Gastrocnemius medialis (tissue), 4 donors: ENCODE data around the gene WDR33. TPM values are rescaled to one million over a fixed set of nuclear protein-coding genes. Genes with fewer than 3 reads are reported as not detected.
A peak's percentile ranks its signal among the peaks of the same experiment; 100 is the strongest.

Experiments used
- ATAC-seq, 2 donors: fragments of 150-250 bp; one replicate each; pipeline ENCODE4 v1.9.1; 2016
- DNase-seq, 2 donors: peaks; one replicate each; pipeline ENCODE4 v3.0.0-alpha.2; 2019
- H3K27ac ChIP-seq, 4 donors: fragments of 200-600 bp; sonication (generic); 1 replicate in 1 of 4; 2 replicates in 3 of 4; pipeline ENCODE4 v1.5.1; 2016 to 2018; ENCODE audit warnings: mild to moderate bottlenecking in 2 of 4, moderate library complexity in 1 of 4
- H3K27me3 ChIP-seq, 3 donors: fragments of 200-600 bp; sonication (generic) in 2 of 3; 1 replicate in 1 of 3; 2 replicates in 2 of 3; pipeline versions ENCODE4 v1.5.1 to v1.6.0; 2016 to 2019; ENCODE audit warnings: mild to moderate bottlenecking in 1 of 3, moderate library complexity in 1 of 3
- H3K36me3 ChIP-seq, 2 donors: fragments of 200-600 bp; sonication (generic) in 1 of 2; one replicate each; pipeline ENCODE4 v1.5.1; 2017 to 2018
- H3K4me1 ChIP-seq, 2 donors: fragments of 200-600 bp; sonication (generic) in 1 of 2; one replicate each; pipeline ENCODE4 v1.5.1; 2016 to 2017; ENCODE audit warnings: mild to moderate bottlenecking in 2 of 2
- H3K4me3 ChIP-seq, 4 donors: fragments of 200-600 bp; sonication (generic) in 3 of 4; 1 replicate in 1 of 4; 2 replicates in 3 of 4; pipeline ENCODE4 v1.5.1; 2016 to 2019; ENCODE audit warnings: mild to moderate bottlenecking in 2 of 4
- H3K9me3 ChIP-seq, 3 donors: fragments of 200-600 bp; sonication (generic) in 2 of 3; 1 replicate in 1 of 3; 2 replicates in 2 of 3; pipeline ENCODE4 v1.5.1; 2016 to 2019
- POLR2A ChIP-seq, 2 donors: fragments of 450-650 bp; IDR thresholded peaks; one replicate each; pipeline ENCODE4 v1.6.1; 2017; ENCODE audit warnings: antibody characterized with exemption in 2 of 2, mild to moderate bottlenecking in 2 of 2, moderate library complexity in 2 of 2
- in situ Hi-C, 4 donors: fragments of 200-750 bp; cut with MboI; loops; one replicate each; pipeline versions ENCODE4 v1.15.0 to v1.8.0; 2017; ENCODE audit warnings: low sequenced_read_pairs in 4 of 4
- intact Hi-C: fragments of 100-400 bp; cut with DNase I; formaldehyde crosslinking; loops from one replicate; pipeline ENCODE4 v1.15.1; 2023; ENCODE audit warnings: low total_unique reads
- total RNA-seq, 4 donors: library from RNA; depleted of rRNA; stranded (reverse); fragments of >200 nt; gene quantifications; one replicate each; pipeline versions ENCODE4 v1.1.0 to v1.2.3, GENCODE V29; 2016
- TF ChIP-seq, protein P1 (sequence below), 5 experiments: fragments of 450-650 bp in 3 of 5; fragments of 200-600 bp in 2 of 5; sonication (generic) in 2 of 5; IDR thresholded peaks in 4 of 5; conservative IDR thresholded peaks in 1 of 5; 1 replicate in 4 of 5; 2 replicates in 1 of 5; pipeline ENCODE4 v1.5.1; 2016 to 2019; ENCODE audit warnings: antibody characterized with exemption in 5 of 5, mild to moderate bottlenecking in 3 of 5, moderate library complexity in 3 of 5

WDR33 gene
- total RNA-seq, 4 donors from 2014 or later, result 13.6 to 31.4 (median 20.6) TPM

- no peak for ATAC-seq
- peak overlapping the region in 3 of 4 donors; percentile 24 to 40 (median 35) for H3K4me3 ChIP-seq
- intact Hi-C loops, result no loop called here
These were observed 77.7 kb downstream of the WDR33 start for GRCh38 chr2:127733113-127733815.

GRCh38 chr2:127726158-127726880, 84.7 kb downstream of the WDR33 start:
- Histone ChIP-seq H3K4me1 (peaks cover 24 to 27% of the 10 kb centered on the region in 2 donors), H3K4me3 (no peak overlapping the region), H3K36me3 (peaks cover 0 to 24% of the 10 kb centered on the region in 2 donors), H3K27me3 (no peaks in the 10 kb centered on the region), H3K27ac (no peak overlapping the region), H3K9me3 (no peaks in the 10 kb centered on the region)
- TF ChIP-seq, protein P1, sequence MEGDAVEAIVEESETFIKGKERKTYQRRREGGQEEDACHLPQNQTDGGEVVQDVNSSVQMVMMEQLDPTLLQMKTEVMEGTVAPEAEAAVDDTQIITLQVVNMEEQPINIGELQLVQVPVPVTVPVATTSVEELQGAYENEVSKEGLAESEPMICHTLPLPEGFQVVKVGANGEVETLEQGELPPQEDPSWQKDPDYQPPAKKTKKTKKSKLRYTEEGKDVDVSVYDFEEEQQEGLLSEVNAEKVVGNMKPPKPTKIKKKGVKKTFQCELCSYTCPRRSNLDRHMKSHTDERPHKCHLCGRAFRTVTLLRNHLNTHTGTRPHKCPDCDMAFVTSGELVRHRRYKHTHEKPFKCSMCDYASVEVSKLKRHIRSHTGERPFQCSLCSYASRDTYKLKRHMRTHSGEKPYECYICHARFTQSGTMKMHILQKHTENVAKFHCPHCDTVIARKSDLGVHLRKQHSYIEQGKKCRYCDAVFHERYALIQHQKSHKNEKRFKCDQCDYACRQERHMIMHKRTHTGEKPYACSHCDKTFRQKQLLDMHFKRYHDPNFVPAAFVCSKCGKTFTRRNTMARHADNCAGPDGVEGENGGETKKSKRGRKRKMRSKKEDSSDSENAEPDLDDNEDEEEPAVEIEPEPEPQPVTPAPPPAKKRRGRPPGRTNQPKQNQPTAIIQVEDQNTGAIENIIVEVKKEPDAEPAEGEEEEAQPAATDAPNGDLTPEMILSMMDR (IDR thresholded peaks at IDR 0.05 in 4 of 5, conservative IDR thresholded peaks at IDR 0.05 in 1 of 5), result no peak
- no peak for TF ChIP-seq POLR2A (IDR thresholded peaks at IDR 0.05)
- in situ Hi-C loops (no loop called here), intact Hi-C loops (no loop called here)
- no peak for DNase-seq
- ATAC-seq, result no peak

More at GRCh38 chr2:127733113-127733815, 77.7 kb downstream of the WDR33 start:
- TF ChIP-seq, protein P1 (IDR thresholded peaks at IDR 0.05 in 4 of 5, conservative IDR thresholded peaks at IDR 0.05 in 1 of 5), result no peak
- TF ChIP-seq POLR2A (IDR thresholded peaks at IDR 0.05), result no peak
- no peaks in the 10 kb centered on the region for H3K9me3 ChIP-seq
- DNase-seq, result no peak
- H3K27me3 ChIP-seq, result no peaks in the 10 kb centered on the region
- H3K4me1 ChIP-seq, result peaks cover 29 to 31% of the 10 kb centered on the region in 2 donors
- H3K27ac ChIP-seq, result peak overlapping the region; percentile 68 to 73 (median 70)
- in situ Hi-C loops, result no loop called here
- no peaks in the 10 kb centered on the region for H3K36me3 ChIP-seq

DNA sequence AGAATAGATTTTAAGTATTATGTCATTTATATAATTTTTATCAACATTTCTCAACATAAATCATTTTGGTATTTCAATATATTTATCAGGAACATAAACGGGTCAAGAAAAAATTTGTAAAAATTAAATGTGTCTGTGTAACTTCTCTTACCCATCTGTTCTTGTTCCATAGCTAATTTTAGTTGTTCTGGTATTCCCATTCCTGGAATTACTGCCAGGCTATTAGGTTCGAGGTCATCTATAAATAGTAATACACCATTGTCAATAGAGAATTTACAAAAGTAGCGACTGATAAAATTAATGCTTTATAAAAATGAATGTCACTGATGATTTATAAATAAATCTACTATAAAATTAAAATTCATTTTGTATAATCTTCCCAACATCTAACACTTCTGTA, 88.2 kb downstream of the WDR33 start:
- DNase-seq (no peak), ATAC-seq (peak; percentile 67 to 71)
- Histone ChIP-seq H3K9me3 (no peaks in the 10 kb centered on the region), H3K27me3 (no peaks in the 10 kb centered on the region), H3K4me1 (peaks cover 27 to 28% of the 10 kb centered on the region in 2 donors), H3K4me3 (no peak overlapping the region), H3K36me3 (peaks cover 0 to 54% of the 10 kb centered on the region in 2 donors), H3K27ac (peak overlapping the region; percentile 30 to 48 (median 38))
- TF ChIP-seq, protein P1 (IDR thresholded peaks at IDR 0.05 in 4 of 5, conservative IDR thresholded peaks at IDR 0.05 in 1 of 5), result no peak
- TF ChIP-seq POLR2A (IDR thresholded peaks at IDR 0.05), result no peak
- intact Hi-C loops, result no loop called here
- in situ Hi-C loops, result no loop called here

DNA sequence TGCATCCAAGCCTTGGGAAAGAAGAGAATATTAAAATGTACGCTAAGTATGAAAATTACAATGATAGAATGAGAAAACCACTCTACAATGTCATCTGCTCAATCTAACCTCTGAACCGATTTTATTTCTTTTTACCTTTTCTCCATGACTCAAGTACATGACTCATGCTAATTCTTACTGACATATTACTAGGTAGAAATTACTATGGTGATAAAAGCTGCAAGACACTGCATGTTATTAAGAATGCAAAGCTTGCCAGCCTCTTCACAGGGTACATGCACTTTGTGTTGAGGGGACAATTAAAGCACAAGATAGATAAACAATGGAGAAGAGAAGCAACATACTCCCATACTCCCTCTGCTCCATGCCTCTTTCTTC, 89.0 kb downstream of the WDR33 start:
- Histone ChIP-seq H3K4me3 (no peak overlapping the region), H3K9me3 (no peaks in the 10 kb centered on the region), H3K36me3 (peaks cover 0 to 56% of the 10 kb centered on the region in 2 donors), H3K27ac (peak overlapping the region in 2 of 4 donors; percentile 5 to 48), H3K4me1 (peaks cover 27 to 32% of the 10 kb centered on the region in 2 donors), H3K27me3 (no peaks in the 10 kb centered on the region)
- no peak for TF ChIP-seq POLR2A (IDR thresholded peaks at IDR 0.05)
- TF ChIP-seq, protein P1 (IDR thresholded peaks at IDR 0.05 in 4 of 5, conservative IDR thresholded peaks at IDR 0.05 in 1 of 5), result no peak
- in situ Hi-C loops (no loop called here), intact Hi-C loops (no loop called here)
- ATAC-seq (no peak), DNase-seq (no peak)
